PFSK-1 (cell line): Measurements from ENCODE around the gene RASAL3.
A peak's percentile ranks its signal among the peaks of the same experiment; 100 is the strongest.

Experiments
- FOXP2 ChIP-seq: optimal IDR thresholded peaks from 2 replicates; pipeline ENCODE3; 2011; ENCODE audit warnings: borderline replicate concordance, control low read depth, inconsistent platforms; ENCODE audit not compliant: insufficient read depth; ENCODE audit errors: extremely low read length, extremely low read depth
- POLR2AphosphoS5 ChIP-seq: IDR thresholded peaks from 2 replicates; pipeline ENCODE4 v1.6.1; 2012; ENCODE audit warnings: low read depth, mild to moderate bottlenecking, control low read depth, low read length, moderate library complexity
- REST ChIP-seq, 2 experiments: IDR thresholded peaks; 2 replicates each; pipeline versions ENCODE4 v1.6.1 to v1.8.0; 2011 to 2012; ENCODE audit warnings: low read depth in 2 of 2, low read length in 2 of 2, control low read depth in 1 of 2, inconsistent platforms in 1 of 2, mild to moderate bottlenecking in 1 of 2, moderate library complexity in 1 of 2; ENCODE audit not compliant: insufficient read depth in 1 of 2
- SIN3A ChIP-seq: IDR thresholded peaks from 2 replicates; pipeline ENCODE4 v1.6.1; 2012; ENCODE audit warnings: mild to moderate bottlenecking, low read length, moderate library complexity, borderline replicate concordance; ENCODE audit not compliant: insufficient read depth
- TAF1 ChIP-seq: IDR thresholded peaks from 2 replicates; pipeline ENCODE4 v1.6.1; 2012; ENCODE audit warnings: low read length, control low read depth, borderline replicate concordance; ENCODE audit not compliant: insufficient read depth

RASAL3 gene

GRCh38 chr19:15433519-15434069 lies 30.8 kb downstream of the RASAL3 start:
- TF ChIP-seq FOXP2 (no peak), TAF1 (no peak), SIN3A (no peak), REST (IDR thresholded peaks at IDR 0.05; ENCODE audit: insufficient read depth in 1 of 2, low read depth in 2 of 2, low read length in 2 of 2) (no peak), POLR2AphosphoS5 (no peak)

- peak; percentile 67 for TF ChIP-seq POLR2AphosphoS5
- TF ChIP-seq SIN3A, result peak; percentile 95; the same call in 1 of the 2 replicates
- TF ChIP-seq FOXP2, result peak; percentile 99
- peak; percentile 74; the same call in 1 of the 2 replicates for TF ChIP-seq TAF1
- 0 out of 4 replicates have a peak, but pooled peaks have one; percentile 8 to 53 for TF ChIP-seq REST (IDR thresholded peaks at IDR 0.05; ENCODE audit: insufficient read depth in 1 of 2, low read depth in 2 of 2, low read length in 2 of 2)
These were observed 31.5 kb downstream of the RASAL3 start for GRCh38 chr19:15432629-15433518.

- TF ChIP-seq TAF1 (no peak), FOXP2 (no peak), POLR2AphosphoS5 (no peak), REST (IDR thresholded peaks at IDR 0.05; ENCODE audit: insufficient read depth in 1 of 2, low read depth in 2 of 2, low read length in 2 of 2) (no peak), SIN3A (no peak)
These were observed 32.3 kb downstream of the RASAL3 start for GRCh38 chr19:15432018-15432494.

- no peak for TF ChIP-seq FOXP2
- TF ChIP-seq TAF1, result no peak
- no peak for TF ChIP-seq POLR2AphosphoS5
- no peak for TF ChIP-seq SIN3A
- TF ChIP-seq REST (IDR thresholded peaks at IDR 0.05; ENCODE audit: insufficient read depth in 1 of 2, low read depth in 2 of 2, low read length in 2 of 2), result no peak
These were observed 32.8 kb downstream of the RASAL3 start for GRCh38 chr19:15431396-15432017.
